DOHH2 (cell line): ENCODE measurements around the gene ADPRM.

ENCODE experiments used
- H3F3A ChIP-seq: fragments of 200-600 bp; sonication (generic), shearing (Covaris generic); 2 replicates; pipeline ENCODE4 v1.6.0; 2016; ENCODE audit warnings: antibody characterized with exemption, mild to moderate bottlenecking; ENCODE audit not compliant: control insufficient read depth, insufficient read depth
- H3K27ac ChIP-seq: fragments of 200-600 bp; sonication (generic); 2 replicates; pipeline ENCODE4 v1.5.1; 2014; ENCODE audit warnings: low read depth, mild to moderate bottlenecking, low read length, moderate library complexity
- H3K27me3 ChIP-seq: fragments of 200-600 bp; sonication (generic); 2 replicates; pipeline ENCODE4 v1.6.1; 2014; ENCODE audit warnings: mild to moderate bottlenecking, low read length, mixed read lengths; ENCODE audit not compliant: control insufficient read depth
- H3K36me3 ChIP-seq: fragments of 200-600 bp; sonication (generic); 2 replicates; pipeline ENCODE4 v1.6.1; 2014; ENCODE audit warnings: mild to moderate bottlenecking, low read length, moderate library complexity, mixed read lengths; ENCODE audit not compliant: control insufficient read depth
- H3K4me1 ChIP-seq: fragments of 200-600 bp; sonication (generic); 2 replicates; pipeline ENCODE4 v1.6.1; 2014; ENCODE audit warnings: mild to moderate bottlenecking, low read length, mixed read lengths; ENCODE audit not compliant: control insufficient read depth
- H3K4me2 ChIP-seq: fragments of 200-600 bp; sonication (generic); 2 replicates; pipeline ENCODE4 v1.6.0; 2014; ENCODE audit warnings: mild to moderate bottlenecking, low read length, moderate library complexity
- H3K4me3 ChIP-seq: fragments of 200-600 bp; sonication (generic); 2 replicates; pipeline ENCODE4 v1.5.1; 2014; ENCODE audit warnings: mild to moderate bottlenecking, low read length, mixed read lengths
- H3K79me2 ChIP-seq: fragments of 200-600 bp; sonication (generic); 2 replicates; pipeline ENCODE4 v1.6.1; 2014; ENCODE audit warnings: mild to moderate bottlenecking, low read length, mixed read lengths; ENCODE audit not compliant: control insufficient read depth
- H3K9me2 ChIP-seq: fragments of 200-600 bp; sonication (generic); replicated peaks from 2 replicates; pipeline ENCODE4 v1.6.1; 2014; ENCODE audit warnings: mild to moderate bottlenecking, low read length, mixed read lengths; ENCODE audit not compliant: control insufficient read depth
- H3K9me3 ChIP-seq: fragments of 200-600 bp; sonication (generic); 2 replicates; pipeline ENCODE4 v1.6.1; 2014; ENCODE audit warnings: antibody characterized with exemption, low read length, mixed read lengths; ENCODE audit not compliant: control insufficient read depth, insufficient read depth
- H4K20me1 ChIP-seq: fragments of 200-600 bp; sonication (generic); 2 replicates; pipeline ENCODE4 v1.6.0; 2014; ENCODE audit warnings: low read depth, mild to moderate bottlenecking, antibody characterized with exemption, low read length, moderate library complexity; ENCODE audit not compliant: control insufficient read depth, insufficient read depth
- CTCF ChIP-seq: fragments of 200-600 bp; sonication (generic); IDR thresholded peaks from one replicate; pipeline ENCODE4 v1.5.1; 2014; ENCODE audit warnings: antibody characterized with exemption, mild to moderate bottlenecking, low read depth, low read length; ENCODE audit not compliant: poor library complexity, severe bottlenecking
- EZH2phosphoT487 ChIP-seq: fragments of 200-600 bp; sonication (generic); IDR thresholded peaks from 2 replicates; pipeline ENCODE4 v1.6.1; 2017; ENCODE audit warnings: borderline replicate concordance, mild to moderate bottlenecking, antibody characterized with exemption, low read length, moderate library complexity, mixed read lengths

ADPRM gene

GRCh38 chr17:10661437-10661836 lies 36.0 kb upstream of the ADPRM start:
- Histone ChIP-seq H3K4me3 (no peak overlapping the region), H3K4me2 (no peak overlapping the region), H3K79me2 (no peaks in the 10 kb centered on the region), H3F3A (no peaks in the 10 kb centered on the region), H3K36me3 (no peaks in the 10 kb centered on the region), H3K9me3 (no peaks in the 10 kb centered on the region), H3K4me1 (no peaks in the 10 kb centered on the region), H4K20me1 (no peaks in the 10 kb centered on the region), H3K27ac (no peak overlapping the region), H3K27me3 (no peaks in the 10 kb centered on the region), H3K9me2 (no peaks in the 10 kb centered on the region)
- TF ChIP-seq CTCF (no peak), EZH2phosphoT487 (no peak)

- Histone ChIP-seq H3K4me3 (no peak overlapping the region), H3K9me3 (no peaks in the 10 kb centered on the region), H3K9me2 (no peaks in the 10 kb centered on the region), H4K20me1 (no peaks in the 10 kb centered on the region), H3F3A (no peaks in the 10 kb centered on the region), H3K79me2 (no peaks in the 10 kb centered on the region), H3K4me2 (no peak overlapping the region), H3K27me3 (no peaks in the 10 kb centered on the region), H3K4me1 (no peaks in the 10 kb centered on the region), H3K27ac (no peak overlapping the region), H3K36me3 (no peaks in the 10 kb centered on the region)
- TF ChIP-seq EZH2phosphoT487, result no peak
- TF ChIP-seq CTCF, result no peak
Observed at GRCh38 chr17:10663231-10663630, 34.2 kb upstream of the ADPRM start.

- H3K4me1 ChIP-seq, result no peaks in the 10 kb centered on the region
Observed at GRCh38 chr17:10664571-10664970, 32.8 kb upstream of the ADPRM start.

More at GRCh38 chr17:10664571-10664970, 32.8 kb upstream of the ADPRM start:
- Histone ChIP-seq H3K9me3 (no peaks in the 10 kb centered on the region), H3K4me2 (no peak overlapping the region), H4K20me1 (no peaks in the 10 kb centered on the region), H3K27me3 (no peaks in the 10 kb centered on the region), H3K36me3 (no peaks in the 10 kb centered on the region), H3F3A (no peaks in the 10 kb centered on the region), H3K9me2 (no peaks in the 10 kb centered on the region), H3K79me2 (no peaks in the 10 kb centered on the region), H3K27ac (no peak overlapping the region), H3K4me3 (no peak overlapping the region)
- no peak for TF ChIP-seq CTCF
- TF ChIP-seq EZH2phosphoT487, result no peak
